Testis (tissue), 3 donors: ENCODE results near the gene CBLB. TPM values are rescaled to one million over a fixed set of nuclear protein-coding genes. Genes with fewer than 3 reads are reported as not detected.

Experiments
- DNase-seq: peaks from one replicate; pipeline ENCODE4 v3.0.0-alpha.2; 2019
- H3K27ac ChIP-seq, 2 donors: fragments of 200-600 bp; sonication (generic); one replicate each; pipeline ENCODE4 v1.5.1; 2019
- H3K27me3 ChIP-seq: fragments of 200-600 bp; sonication (generic); one replicate; pipeline ENCODE4 v1.5.1; 2019
- H3K36me3 ChIP-seq: fragments of 200-600 bp; sonication (generic); one replicate; pipeline ENCODE4 v1.5.1; 2017; ENCODE audit warnings: low read depth; ENCODE audit errors: missing control alignments
- H3K4me1 ChIP-seq: fragments of 200-600 bp; sonication (generic); one replicate; pipeline ENCODE4 v1.5.1; 2019
- H3K4me3 ChIP-seq, 2 donors: fragments of 200-600 bp; sonication (generic); one replicate each; pipeline ENCODE4 v1.5.1; 2017 to 2019
- H3K9me3 ChIP-seq: fragments of 200-600 bp; sonication (generic); one replicate; pipeline ENCODE4 v1.5.1; 2017
- POLR2A ChIP-seq: fragments of 450-650 bp; IDR thresholded peaks from one replicate; pipeline ENCODE4 v1.6.1; 2017; ENCODE audit warnings: antibody characterized with exemption, mild to moderate bottlenecking, moderate library complexity
- WGBS, 2 donors: methylation state at CpG; one replicate each; pipeline ENCODE4 v1.1.5; 2018; 5-methylcytosine and 5-hydroxymethylcytosine counted together
- intact Hi-C: fragments of 100-400 bp; cut with DNase I; formaldehyde crosslinking; loops from one replicate; pipeline ENCODE4 v1.15.1; 2023; ENCODE audit warnings: low total_unique reads
- polyA plus RNA-seq: library from polyadenylated mRNA; stranded (reverse); fragments of 350-450 nt; fragmentation: Illumina TruSeq; extraction: RNeasy Lipid Tissue Mini Kit (QIAGEN cat#74804); gene quantifications from one replicate; pipeline ENCODE4 v1.2.3, GENCODE V29; 2014; ENCODE audit warnings: low read depth, low replicate concordance; ENCODE audit not compliant: insufficient read depth
- total RNA-seq, 2 donors: library from RNA; depleted of rRNA; stranded (reverse); fragments of >200 nt; gene quantifications; one replicate each; pipeline ENCODE4 v1.2.3, GENCODE V29; 2016
- TF ChIP-seq, protein P1 (sequence below), 3 experiments: fragments of 450-650 bp in 2 of 3; fragments of 200-600 bp in 1 of 3; sonication (generic) in 1 of 3; IDR thresholded peaks; one replicate each; pipeline ENCODE4 v1.5.1; 2016 to 2019; ENCODE audit warnings: antibody characterized with exemption in 3 of 3, mild to moderate bottlenecking in 2 of 3, moderate library complexity in 1 of 3

Gene CBLB
- total and polyA plus RNA-seq, 3 donors from 2014 or later: 33.0 to 73.6 (median 65.9) TPM

DNA sequence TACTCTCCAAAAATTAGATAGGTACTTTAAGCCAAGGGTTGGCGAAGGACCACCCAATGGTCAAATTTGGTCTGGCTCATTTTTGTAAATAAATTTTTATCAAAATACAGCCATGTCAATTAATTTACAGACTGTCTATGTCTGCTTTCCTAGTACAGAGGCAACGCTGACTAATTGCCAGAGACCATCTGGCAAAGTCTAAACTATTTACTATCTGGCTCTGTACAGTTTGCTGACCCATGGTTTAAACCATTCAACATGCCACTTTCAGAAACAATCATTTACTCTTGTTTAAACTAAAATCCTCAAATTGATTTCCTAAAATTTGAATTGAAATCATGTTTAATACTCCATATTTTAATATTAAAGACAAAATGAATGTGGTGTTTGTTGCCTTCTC, 25.9 kb downstream of the CBLB start:
- no peak for DNase-seq
- 88 to 91% methylated on average over 2 of the region's 2 CpGs for WGBS, 2 donors
- Histone ChIP-seq H3K27me3 (no peaks in the 10 kb centered on the region), H3K4me3 (no peak overlapping the region), H3K9me3 (no peaks in the 10 kb centered on the region), H3K36me3 (no peaks in the 10 kb centered on the region), H3K27ac (no peak overlapping the region), H3K4me1 (peaks cover 20% of the 10 kb centered on the region)
- no peak for TF ChIP-seq POLR2A
- TF ChIP-seq, protein P1, sequence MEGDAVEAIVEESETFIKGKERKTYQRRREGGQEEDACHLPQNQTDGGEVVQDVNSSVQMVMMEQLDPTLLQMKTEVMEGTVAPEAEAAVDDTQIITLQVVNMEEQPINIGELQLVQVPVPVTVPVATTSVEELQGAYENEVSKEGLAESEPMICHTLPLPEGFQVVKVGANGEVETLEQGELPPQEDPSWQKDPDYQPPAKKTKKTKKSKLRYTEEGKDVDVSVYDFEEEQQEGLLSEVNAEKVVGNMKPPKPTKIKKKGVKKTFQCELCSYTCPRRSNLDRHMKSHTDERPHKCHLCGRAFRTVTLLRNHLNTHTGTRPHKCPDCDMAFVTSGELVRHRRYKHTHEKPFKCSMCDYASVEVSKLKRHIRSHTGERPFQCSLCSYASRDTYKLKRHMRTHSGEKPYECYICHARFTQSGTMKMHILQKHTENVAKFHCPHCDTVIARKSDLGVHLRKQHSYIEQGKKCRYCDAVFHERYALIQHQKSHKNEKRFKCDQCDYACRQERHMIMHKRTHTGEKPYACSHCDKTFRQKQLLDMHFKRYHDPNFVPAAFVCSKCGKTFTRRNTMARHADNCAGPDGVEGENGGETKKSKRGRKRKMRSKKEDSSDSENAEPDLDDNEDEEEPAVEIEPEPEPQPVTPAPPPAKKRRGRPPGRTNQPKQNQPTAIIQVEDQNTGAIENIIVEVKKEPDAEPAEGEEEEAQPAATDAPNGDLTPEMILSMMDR (IDR thresholded peaks at IDR 0.05): no peak
- intact Hi-C loops: no loop called here

DNA sequence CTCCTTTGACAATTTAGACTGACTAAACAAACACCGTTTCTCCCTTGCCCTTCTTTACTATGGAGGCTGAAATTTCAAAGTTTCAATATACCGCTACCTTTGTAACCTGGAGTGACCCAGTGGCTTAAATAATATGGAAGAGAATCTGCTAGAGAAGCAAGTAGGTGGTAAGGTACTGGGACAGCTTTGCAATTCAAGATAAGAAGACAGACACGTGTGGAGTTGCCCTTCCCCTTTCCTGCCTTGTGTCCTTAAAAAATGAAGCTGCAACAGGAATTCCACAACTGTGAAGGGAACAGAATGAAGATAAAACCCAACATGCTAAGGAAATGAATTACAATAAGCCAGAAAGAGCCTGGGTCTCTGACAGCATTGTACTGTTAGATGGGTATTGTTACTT, 26.4 kb downstream of the CBLB start:
- 76 to 80% methylated on average over 3 of the region's 3 CpGs for WGBS, 2 donors
- Histone ChIP-seq H3K4me3 (no peak overlapping the region), H3K27me3 (no peaks in the 10 kb centered on the region), H3K36me3 (no peaks in the 10 kb centered on the region), H3K4me1 (peaks cover 20% of the 10 kb centered on the region), H3K9me3 (no peaks in the 10 kb centered on the region), H3K27ac (no peak overlapping the region)
- TF ChIP-seq, protein P1 (IDR thresholded peaks at IDR 0.05): no peak
- TF ChIP-seq POLR2A: no peak
- intact Hi-C loops: no loop called here
- no peak for DNase-seq

DNA sequence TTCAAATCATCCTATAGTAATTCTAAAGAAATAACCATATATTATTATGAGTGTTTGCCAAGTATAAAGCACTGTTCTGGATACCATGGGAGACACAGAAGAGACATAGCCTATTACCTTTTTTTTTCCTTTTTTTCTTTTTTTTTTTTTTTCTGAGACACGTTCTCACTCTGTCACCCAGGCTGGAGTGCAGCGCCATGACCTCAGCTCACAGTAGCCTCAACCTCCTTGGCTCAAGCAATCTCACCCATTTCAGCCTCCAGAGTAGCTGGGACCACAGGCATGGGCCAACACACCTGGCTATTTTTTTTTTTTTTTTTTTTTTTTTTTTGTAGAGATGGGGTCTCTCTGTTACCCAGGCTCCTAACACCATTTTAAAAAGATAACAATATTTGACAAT, 30.9 kb downstream of the CBLB start:
- Histone ChIP-seq H3K27me3 (no peaks in the 10 kb centered on the region), H3K4me3 (no peak overlapping the region), H3K9me3 (no peaks in the 10 kb centered on the region), H3K4me1 (no peaks in the 10 kb centered on the region), H3K27ac (no peak overlapping the region), H3K36me3 (no peaks in the 10 kb centered on the region)
- TF ChIP-seq, protein P1 (IDR thresholded peaks at IDR 0.05): no peak
- no peak for TF ChIP-seq POLR2A
- WGBS, 2 donors: 71 to 88% methylated on average over 2 of the region's 2 CpGs
- intact Hi-C loops: no loop called here
- DNase-seq: no peak

DNA sequence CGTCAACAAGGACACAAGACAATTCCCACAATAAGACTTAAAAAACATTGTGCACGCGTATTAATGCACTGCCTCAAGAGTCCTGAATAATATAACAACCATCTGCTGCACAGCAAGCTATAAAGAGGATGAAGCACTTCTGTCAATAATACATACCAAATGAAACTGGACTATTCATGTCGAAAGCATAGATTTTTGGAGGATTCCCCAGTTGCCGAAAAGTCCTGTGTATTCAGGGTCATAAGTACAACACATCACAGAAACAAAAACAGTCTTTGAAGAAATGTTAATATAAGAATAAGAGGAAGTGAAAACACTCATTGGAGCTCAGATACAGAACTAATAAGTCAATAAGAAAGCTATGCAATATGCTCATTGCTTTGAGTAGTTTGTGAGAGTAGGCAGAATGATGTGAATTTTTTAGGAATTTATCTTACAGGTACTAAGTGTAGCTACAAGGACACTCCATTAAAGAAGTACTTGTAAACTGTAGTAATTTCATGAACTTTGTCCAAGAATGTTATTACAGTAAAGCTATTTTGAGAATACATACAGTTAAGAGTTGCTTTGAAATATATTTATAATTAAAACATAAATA, 31.6 kb downstream of the CBLB start:
- intact Hi-C loops: no loop called here
- WGBS, 2 donors: 63 to 72% methylated on average over 5 of the region's 5 CpGs
- Histone ChIP-seq H3K27ac (no peak overlapping the region), H3K36me3 (no peaks in the 10 kb centered on the region), H3K27me3 (no peaks in the 10 kb centered on the region), H3K4me3 (no peak overlapping the region), H3K9me3 (no peaks in the 10 kb centered on the region), H3K4me1 (no peaks in the 10 kb centered on the region)
- DNase-seq: no peak
- no peak for TF ChIP-seq POLR2A
- TF ChIP-seq, protein P1 (IDR thresholded peaks at IDR 0.05): no peak

DNA sequence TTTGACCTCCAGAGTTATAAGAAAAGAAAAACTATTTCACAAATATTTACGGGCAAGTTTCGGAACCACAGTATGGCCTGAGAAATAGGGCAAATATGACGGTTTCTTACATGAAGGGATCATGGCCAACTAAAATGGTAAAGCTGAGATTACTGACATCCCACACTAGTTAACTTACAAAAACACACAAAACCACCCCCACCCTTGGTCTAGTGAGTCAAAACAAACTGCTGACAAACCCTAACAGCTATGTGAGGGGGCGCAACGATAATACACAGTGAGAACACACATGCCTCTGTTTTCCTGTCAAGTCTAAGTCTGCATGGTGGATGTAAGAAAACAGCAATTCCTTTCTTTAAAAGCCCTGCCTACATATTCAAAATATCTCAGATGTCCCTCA, 32.3 kb downstream of the CBLB start:
- WGBS, 2 donors: 76 to 79% methylated on average over 5 of the region's 5 CpGs
- no peak overlapping the region for H3K4me3 ChIP-seq
- H3K27me3 ChIP-seq: no peaks in the 10 kb centered on the region
- TF ChIP-seq, protein P1 (IDR thresholded peaks at IDR 0.05): no peak
- no peak for TF ChIP-seq POLR2A
- no peak overlapping the region for H3K27ac ChIP-seq
- no peaks in the 10 kb centered on the region for H3K36me3 ChIP-seq
- H3K4me1 ChIP-seq: no peaks in the 10 kb centered on the region
- intact Hi-C loops: no loop called here
- H3K9me3 ChIP-seq: no peaks in the 10 kb centered on the region
- DNase-seq: no peak
